GM18519 (cell line): Measurements from ENCODE around the gene MAML3.

ENCODE experiments used
- ATAC-seq: cut with Tn5 transposase; IDR thresholded peaks from one replicate; pipeline ENCODE4 v1.9.1; 2021; ENCODE audit warnings: mild to moderate bottlenecking, moderate library complexity; ENCODE audit not compliant: unreplicated experiment, low FRiP score

Gene MAML3

DNA sequence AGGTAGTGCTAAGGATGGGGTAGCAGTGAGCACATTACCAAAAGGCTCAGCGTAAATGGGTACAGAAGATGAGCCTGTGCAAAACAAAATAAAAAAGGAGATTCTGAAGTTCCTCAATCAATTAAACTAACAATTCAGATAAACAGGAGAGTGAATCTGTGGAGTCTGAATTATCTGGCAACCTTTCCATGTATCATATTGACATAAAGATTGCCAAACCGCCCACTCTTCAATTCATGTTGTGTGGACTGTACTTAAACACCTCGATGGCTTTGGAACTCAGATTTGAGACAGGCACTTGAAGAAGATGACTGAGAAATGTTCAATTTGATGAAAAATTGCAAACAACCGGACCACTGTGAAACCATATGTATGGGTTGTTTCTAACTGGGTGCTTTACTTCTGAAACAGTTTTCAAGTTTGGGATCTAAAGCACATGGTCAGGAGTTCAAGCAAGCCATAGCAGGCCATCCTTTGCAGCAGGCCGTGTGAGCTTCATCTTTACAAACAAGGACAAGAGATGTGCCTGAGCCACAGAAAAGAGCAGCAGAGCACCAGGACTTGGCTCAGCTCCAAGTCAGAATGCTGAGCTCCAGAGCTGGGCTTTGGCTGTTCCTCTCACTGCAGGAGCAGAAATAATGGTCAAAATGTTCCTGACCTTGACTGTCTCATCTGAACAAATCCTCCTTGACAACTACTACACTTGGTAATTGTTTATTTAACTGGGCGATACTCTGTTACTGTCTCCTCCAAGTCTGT is 380.2 kb downstream of the MAML3 start:
- ATAC-seq: no peak

DNA sequence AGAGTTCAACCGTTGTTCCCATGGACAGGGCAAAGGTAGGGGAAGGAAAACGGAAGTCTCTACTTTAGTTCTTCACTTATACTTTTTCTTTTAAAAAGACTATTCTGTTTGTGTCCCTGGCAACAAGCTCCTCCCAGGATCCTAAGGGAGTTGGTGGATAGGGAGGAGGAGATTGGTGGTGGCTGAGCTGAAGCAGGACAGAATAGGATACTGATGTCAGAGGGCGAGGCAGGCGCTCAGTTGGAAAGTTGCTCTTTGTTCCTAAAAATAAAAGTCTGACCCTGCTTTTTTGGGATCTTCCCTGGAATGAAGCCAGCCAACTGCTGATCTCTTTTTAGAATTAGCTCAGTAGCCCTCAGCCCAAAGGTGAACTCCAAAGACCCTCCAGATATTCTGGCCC is 383.6 kb downstream of the MAML3 start:
- no peak for ATAC-seq

GRCh38 chr4:139769364-139769763 is 384.6 kb downstream of the MAML3 start:
- ATAC-seq: no peak

GRCh38 chr4:139768896-139769295 is 385.1 kb downstream of the MAML3 start:
- no peak for ATAC-seq

DNA sequence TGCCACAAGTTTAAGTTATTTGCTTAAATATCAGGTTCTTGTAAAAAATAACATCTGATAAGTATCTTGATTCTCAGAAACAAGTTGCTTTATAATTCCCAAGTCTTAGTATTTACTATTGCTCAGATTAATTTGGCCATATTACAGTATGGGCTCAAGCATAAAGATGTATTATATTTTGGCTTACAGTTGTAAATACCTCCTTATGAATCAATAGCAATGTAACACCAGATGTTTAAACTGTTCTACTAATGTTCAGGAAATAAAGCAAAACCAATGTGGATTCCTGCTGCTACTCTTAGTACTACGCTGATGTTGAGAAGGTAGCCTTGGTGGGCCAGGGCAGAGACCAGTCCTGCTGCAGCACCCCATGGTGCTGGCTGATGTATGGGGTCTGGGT is 385.6 kb downstream of the MAML3 start:
- ATAC-seq: no peak

DNA sequence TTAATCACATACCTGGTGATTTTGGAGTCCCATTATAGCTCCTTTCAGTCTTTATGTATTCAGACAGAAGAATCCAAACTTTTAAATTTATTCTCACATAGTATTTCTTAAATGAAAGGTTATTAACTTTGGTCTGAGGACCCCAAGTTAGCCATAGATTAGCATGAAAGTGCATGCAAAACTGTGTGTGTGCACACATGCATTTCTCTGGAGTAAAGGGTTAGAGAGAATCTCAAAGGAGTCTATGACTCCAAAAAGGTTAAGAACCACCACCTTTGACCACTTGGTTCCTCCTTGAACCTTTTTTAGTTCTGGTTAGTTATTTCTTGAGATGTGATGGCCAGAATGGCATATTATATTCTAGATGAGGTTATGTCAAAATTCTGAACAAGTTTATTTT is 386.4 kb downstream of the MAML3 start:
- no peak for ATAC-seq

DNA sequence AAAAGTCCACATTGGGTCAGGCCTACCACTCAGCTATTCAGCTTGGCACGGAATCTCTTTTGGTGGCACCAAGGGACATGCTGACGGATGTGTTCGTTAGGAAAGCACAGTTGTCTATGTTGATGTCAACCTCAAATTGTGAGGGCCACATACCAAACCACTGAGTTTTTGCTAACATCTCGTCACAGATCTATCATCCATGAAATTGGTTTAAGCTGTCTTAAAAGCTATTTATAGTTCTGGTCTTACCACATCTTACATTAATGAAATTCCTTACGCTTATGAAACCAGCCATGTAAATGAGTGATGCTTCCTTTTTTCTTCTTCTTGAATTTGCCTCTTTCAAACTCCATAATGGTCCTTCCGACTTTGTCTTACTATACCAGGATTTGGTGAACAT is 386.8 kb downstream of the MAML3 start:
- no peak for ATAC-seq

GRCh38 chr4:139764686-139765310 is 389.2 kb downstream of the MAML3 start:
- ATAC-seq: no peak

GRCh38 chr4:139764182-139764581 is 389.8 kb downstream of the MAML3 start:
- no peak for ATAC-seq

DNA sequence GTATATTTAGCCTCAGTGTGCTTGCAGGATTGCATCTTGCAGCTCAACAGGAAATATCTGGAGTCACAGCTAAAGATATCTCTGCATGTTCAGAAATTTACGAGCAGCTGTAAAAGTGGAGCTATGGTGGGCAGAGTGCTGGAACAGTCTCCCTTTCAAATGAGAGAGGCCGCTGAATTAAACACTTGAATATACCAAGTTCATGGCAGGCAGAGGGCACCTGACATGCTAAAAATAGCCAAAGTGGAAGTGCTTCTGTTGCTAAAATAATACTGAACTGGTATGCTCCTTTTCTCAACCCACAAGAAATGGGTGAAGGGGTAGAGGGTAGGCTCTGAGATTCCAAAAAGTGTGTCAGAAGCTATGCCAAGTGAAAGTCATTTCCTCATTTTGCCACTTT is 390.3 kb downstream of the MAML3 start:
- ATAC-seq: no peak

- no peak for ATAC-seq
Measured at GRCh38 chr4:139763205-139763604, 390.8 kb downstream of the MAML3 start.

DNA sequence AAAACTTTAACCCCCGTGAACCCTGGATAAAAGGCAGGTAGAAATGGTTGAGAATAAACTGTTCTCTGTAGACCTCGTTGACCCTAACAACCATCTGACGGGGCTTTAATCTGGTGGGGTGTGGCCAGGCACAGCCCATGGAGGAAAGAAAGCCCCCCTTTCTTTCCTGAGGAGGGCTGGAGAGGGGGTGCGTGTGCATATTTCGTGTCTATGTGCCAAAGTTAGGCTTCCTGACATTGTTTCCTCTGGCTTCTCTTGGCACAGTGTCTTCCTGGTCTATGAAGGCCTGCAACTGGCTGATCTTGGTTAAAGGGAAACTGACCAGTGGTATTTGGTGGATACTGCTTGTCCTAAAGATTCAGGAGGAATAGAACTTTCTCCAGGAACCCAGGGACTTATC is 391.3 kb downstream of the MAML3 start:
- no peak for ATAC-seq

GRCh38 chr4:139761461-139761860 is 392.5 kb downstream of the MAML3 start:
- ATAC-seq: peak; percentile 62

DNA sequence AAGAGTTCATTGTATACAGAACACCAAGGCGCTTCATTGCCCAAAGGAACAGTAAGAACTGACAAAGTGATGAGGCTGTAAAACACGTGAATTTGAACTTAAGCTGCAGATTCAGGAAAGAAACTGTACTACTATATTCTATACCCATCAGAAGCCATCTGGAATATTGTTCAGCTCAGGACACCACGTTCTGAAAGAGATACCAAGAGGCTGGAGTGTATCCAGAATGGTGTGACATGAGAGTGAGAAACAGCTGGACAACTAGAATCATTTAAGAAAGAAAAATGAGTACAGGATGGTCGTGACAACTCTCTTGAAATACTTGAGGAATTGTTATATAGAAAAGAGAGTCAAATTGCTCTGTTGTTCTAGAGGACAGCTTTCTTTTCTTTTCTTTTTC is 393.4 kb downstream of the MAML3 start:
- no peak for ATAC-seq

DNA sequence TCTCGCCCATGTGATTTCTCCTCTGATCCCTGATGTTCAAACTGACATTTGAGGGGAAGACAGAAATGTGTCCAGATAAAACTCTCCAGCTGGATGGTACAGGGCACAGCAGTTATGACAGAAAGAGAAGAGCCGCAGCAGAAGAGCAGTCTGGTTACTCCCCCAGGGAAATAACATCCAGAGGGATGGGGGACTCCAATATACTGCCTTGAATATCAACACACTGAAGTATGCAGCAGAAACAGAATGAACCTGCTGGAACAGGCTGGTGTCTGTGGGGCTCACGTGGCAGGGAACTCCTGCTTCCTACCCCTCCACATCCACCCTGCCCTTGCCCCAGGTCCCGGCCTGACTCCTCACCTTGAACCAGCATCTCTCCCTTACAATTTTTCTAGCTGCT is 394.9 kb downstream of the MAML3 start:
- ATAC-seq: no peak

- ATAC-seq: no peak
Measured at GRCh38 chr4:139756391-139757180, 397.4 kb downstream of the MAML3 start.

DNA sequence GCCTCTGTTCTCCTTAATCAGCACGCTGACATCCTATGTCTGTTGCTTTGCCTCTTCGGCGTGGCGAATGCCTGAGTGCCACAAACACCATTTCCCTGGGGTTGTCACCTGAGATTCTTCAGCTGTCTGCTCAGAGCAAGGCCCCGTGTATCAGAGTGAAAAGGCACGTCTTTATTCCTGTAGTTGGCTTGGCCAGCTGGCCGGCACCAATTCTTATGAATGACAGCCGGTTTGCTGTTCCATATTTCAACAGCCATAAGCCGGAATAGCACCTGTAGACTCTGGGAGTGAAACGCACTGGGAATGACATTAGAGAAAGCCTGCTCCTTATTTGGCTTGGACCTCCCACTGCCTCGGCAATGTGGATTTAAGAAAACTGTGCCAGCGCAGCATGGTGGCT is 399.0 kb downstream of the MAML3 start:
- ATAC-seq: no peak

DNA sequence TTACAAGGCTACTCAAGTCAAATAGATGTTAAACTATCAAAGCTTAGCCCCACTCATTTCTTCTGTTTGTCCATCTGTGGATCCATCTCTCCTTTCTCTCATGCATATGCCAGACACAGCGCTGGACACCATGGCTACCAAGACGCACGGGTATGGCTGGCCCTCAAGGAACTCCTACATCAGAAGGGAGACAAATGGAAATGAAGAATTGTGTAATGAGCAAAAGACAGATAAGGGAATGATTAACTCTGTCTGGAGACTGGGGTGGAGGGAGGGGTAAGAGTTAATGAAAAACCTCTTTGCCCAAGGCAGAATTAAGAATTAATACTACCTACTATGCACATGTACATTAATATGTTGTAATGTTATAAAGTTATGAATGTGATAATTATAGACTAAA is 400.3 kb downstream of the MAML3 start:
- ATAC-seq: no peak

DNA sequence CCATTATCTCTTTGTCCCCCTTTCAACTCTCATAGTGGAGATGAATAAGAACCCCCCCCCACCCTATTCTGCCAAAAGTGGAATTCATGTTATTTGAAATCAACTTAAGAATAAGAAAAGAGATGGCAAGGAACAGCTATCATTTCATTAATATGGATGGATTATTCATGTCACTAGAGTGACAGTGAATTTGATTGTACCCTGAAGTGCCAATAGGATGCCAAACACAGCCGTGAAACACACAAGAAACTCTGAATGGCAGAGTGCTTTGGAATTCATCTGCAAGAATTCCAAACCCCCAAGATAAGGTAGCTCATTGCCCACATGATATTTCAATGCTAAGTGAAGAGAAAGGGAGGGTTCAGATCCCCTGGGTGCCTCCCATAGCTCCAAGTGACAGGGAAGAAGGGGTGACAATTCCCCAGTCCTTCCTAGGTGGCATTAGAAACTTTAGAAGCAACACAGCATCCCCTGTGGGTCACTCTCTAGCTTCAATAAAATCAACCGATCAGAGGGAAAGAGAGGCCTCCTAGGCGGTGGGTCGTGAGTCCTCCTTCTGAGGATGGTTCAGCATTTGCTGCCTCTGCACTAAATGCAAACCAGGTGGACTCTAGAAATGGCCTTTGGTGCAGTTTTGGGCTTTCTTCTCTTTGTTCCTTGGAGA is 404.0 kb downstream of the MAML3 start:
- no peak for ATAC-seq

DNA sequence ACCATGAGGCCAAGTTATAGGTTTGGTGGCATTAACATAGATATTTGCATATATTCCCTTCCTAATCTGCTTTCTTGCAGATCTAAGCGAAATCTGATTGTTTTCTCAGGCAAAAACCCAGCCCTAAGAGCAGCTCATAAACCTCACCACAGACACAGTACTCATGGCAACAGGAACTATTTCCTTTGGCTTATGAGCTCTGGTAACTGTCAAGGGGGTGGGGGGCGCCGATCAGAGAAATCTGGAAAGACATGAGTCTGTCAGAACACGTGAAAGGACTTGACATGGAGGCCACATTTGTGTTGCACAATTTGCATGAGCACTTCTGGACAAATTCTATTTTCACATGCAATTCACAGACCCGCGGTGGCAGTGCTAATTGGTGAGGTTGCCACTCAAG is 404.6 kb downstream of the MAML3 start:
- no peak for ATAC-seq
